DMS53 treated with DMSO at 0.1 percent for 48 hours (cell line): ENCODE data around the gene ACOX3.
"Not testable (repeated sequence)": the region's sequence is repeated elsewhere in the genome, so short reads cannot be mapped to it uniquely, and the experiment has no call there.

ENCODE experiments used
- DNase-seq: peaks from one replicate; lab custom pipeline; 2025; ENCODE audit not compliant: unreplicated experiment; lab: John Stamatoyannopoulos, UW

The ACOX3 gene

DNA sequence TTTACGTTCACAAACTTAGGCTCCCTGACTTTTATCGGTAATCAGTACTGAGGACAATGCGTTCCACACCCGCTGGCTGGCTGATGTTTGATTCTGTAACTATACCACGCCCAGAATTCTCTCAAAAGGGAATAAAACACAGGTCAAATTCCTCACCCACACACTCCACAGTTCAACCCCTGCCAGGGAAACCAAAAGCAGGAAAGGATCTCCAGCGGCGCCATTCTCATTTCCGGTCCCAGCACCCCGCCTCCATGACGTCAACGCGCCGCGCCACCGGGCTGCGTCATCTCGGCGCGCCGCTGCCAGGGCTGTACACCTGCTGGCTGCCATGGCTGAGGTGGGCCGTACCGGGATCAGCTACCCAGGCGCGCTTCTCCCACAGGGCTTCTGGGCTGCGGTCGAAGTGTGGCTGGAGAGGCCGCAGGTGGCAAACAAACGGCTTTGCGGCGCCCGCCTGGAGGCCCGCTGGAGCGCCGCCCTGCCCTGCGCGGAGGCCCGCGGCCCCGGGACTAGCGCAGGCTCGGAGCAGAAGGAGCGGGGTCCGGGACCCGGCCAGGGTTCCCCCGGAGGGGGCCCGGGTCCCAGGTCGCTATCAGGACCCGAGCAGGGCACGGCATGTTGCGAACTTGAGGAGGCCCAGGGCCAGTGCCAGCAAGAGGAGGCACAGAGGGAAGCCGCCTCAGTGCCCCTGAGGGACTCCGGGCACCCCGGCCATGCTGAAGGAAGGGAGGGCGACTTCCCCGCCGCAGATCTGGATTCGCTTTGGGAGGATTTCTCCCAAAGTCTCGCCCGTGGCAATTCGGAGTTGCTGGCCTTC, at the start of gene ACOX3, which contains the start of gene TRMT44:
ACOX3 (minus strand) TSS at position 232 of the 820 bp plus-strand sequence. CDS start 24,202 bp downstream, outside the sequence.
TRMT44 (plus strand) TSS at position 286 of the 820 bp plus-strand sequence; CDS start at position 332, 46 bp downstream.
- peak; percentile 77 for DNase-seq

DNA sequence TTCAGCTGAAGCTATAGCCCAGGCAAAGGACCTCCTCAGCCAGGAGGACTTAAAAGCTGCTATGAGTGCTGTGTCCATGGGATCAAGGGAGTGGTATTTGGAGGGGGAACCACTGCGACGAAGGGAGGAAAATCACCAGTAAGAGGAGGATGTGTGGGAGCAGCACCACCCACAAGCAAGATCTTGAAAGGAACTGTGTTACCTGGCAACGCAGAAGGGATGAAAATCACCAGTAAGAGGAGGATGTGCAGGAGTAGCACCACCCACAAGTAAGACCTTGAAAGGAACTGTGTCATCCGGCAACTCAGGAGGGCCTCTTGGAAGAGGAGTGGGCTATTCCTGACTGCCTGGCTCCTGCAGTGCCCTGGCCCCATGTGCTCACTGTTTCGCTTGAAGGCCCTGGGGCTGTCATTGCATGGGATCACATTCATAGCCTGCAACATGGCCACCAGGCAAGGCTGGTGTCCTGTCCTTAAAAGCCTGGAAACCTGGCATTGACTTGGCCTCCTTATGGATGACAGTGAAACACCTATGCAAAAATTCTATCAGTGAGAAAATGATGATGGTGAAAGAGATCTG, 48.4 kb upstream of the ACOX3 start:
- DNase-seq, result no peak

DNA sequence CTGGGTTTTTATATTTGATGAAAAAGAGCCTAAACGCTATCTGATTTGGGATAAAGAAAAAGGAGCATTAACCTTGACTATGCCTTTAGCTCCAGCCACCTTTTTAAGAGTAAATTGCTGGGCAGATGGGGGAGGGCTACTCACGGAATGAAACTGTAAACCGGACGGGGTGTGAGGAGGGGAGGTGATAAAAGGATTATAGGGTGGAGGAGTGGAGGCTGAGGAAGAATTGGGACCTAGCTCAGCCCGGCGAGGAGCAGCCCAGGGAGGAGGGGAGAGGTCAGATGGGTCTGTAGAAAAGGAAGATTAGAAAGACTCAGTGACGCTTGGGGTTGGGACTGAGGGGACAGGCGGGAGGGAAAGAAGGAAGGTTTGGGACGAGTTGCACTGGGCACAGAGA, 46.1 kb upstream of the ACOX3 start:
- DNase-seq, result not testable (repeated sequence)

DNA sequence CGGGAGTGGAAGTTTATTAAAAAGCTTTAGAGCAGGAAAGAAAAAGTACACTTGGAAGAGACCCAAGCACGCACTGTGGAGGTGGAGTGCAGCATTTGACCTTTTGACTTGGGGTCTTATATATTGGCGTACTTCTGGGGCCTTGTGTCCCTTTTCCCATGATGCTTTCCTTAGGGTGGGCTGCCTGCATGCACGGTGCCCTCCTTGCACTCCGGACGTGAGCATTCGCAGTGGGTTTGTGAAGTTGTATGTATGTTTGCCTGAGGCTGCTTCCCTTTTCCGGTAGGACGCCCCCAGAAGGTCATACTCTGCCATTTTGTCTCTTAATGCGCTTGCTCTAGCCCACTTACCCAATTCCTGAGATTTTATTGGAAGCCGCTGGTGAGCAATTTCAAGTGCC, 39.7 kb upstream of the ACOX3 start:
- DNase-seq, result no peak

DNA sequence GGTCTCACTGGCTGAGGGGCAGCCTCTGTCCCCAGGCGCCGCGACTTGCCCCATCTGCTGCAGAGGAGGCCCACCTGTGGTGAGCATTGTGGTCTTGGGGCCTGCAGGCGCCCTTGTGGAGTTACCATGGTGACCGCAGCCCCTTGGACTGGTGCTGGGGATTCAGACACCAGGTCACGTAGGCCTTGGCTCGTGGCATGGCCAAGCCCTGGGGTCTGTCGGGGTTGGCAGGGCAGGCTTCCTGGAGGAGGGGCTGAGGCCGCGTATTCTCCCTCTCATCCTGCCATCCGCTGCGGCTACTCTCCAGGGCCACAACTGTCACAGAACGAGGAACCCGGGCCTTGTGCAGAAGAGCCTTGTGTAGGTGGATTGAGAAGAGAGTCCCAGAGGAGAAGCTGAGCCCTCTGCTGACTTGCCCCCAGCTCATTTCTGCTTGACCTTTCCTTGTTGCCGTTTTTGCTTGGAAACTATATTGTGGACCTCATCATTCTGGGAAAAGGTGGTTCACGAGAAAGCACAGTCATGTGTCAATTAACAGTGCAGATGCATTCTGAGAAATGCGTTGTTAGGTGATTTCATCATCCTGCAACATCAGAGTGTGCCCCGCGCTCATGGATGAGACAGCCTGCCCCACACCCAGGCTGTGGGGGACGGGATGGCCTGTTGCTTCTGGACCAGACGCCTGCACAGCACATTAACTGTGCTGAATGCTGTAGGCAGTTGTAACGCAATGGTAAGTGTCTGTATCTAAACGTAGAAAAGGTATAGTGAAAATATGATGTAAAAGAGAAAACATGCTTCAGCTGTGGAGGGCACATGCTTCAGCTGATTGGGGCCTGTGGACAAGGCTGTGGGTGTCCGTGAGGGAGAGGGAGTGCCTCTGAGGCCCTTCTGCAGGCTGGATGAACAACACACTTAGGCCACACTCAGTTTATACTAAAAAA, 38.5 kb upstream of the ACOX3 start:
- no peak for DNase-seq

DNA sequence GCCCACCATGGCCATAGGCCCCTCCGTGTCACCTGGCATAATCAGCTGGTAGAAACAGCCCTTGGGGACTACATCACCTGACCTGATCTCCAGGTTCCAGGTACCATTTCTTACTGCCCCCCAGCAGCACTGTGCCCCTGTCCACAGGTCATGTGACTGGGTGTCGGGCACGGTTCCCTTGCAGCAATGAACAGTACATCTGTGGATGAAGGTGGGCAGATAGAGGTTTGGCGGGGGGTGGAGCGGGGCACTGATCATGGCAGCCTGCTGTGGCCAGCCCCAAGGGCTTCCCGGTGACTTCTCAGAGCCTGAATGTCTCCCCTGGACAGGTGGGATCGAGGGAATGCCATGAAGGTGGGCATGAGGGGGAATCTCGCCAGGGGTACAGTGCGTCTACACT, 37.8 kb upstream of the ACOX3 start:
- no peak for DNase-seq

DNA sequence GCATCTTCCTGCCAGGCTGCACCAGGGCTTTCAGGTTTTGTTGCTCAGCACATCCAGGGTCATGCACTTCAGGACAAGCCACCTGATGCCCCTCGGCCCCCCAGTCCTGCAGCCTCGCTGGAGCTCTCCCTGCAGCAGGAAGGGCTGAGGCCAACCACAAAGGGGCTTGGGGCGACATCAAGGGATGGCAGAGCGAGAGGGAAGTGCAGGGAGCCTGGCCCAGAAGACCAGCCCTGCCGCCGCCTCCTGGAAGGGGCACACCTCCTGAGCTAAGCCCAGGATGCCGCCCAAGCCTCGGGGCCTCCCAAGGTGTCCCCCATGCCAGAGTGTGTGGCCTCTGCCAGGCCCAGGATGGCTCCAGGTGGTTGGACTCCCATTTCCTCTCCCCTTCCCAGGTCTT, 37.2 kb upstream of the ACOX3 start:
- no peak for DNase-seq

DNA sequence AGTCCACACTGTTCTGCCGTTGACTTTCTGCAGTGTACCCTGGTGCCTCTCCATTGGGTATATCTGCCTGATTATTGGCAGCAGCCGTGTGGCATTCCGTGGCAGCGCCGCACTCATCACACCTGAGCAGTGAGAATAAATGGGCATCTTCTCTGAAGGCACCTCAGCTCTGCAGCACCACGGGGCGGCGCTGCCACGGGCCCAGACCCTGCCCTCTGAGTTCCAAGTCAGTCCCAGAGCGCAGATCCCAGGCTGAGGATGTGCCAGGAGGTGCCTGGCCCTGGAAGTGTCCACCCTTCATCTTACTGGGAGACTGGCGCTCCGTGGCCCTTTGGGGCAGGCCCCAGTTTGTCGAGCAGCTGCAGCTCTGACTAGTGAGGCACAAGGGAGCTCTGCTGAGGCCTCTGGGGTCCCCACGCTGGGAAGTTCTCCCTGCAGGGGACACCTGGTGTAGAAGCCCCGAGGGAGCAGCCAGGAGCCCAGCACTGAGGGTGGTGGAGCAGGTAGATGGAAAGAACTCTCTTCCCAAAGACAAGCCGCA, 36.6 kb upstream of the ACOX3 start:
- DNase-seq, result no peak

DNA sequence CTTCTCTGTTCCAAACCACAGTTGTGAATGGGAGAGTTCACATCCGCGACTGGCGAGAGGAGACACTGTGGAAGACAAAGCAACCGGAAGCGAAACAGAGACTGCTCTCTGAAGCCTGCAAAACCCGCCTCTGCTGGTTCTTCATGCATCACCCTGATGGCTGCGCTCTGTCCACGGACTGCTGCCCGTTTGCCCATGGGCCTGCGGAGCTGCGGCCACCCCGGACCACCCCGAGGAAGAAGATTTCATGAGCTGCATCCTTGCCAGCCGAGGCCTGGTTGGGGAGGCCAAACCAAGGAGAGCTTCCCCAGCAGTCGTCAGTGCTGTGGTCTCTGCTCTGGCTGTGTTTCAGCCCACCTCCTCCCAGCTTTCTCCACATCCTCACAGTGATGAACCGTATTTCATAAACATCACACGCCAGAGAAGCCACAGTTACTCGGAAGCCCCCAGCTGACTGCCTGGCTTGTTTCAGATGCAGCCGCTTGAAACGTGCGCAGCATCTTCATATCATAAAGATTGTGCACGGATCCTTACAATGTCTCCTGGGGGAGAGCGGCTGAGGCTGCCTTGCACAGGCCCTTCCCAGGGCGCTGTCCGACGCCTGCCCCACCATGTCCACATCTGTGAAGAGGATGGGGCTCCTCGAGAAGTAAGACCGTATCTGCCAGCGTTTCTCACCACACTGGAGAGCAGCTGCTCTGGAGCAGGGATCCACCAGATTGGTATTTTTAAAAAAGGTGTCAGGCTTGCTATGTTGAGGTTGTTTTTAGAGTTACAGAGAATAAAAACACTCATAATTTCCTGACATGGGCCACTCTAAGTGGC, 35.4 kb upstream of the ACOX3 start:
- DNase-seq, result no peak

DNA sequence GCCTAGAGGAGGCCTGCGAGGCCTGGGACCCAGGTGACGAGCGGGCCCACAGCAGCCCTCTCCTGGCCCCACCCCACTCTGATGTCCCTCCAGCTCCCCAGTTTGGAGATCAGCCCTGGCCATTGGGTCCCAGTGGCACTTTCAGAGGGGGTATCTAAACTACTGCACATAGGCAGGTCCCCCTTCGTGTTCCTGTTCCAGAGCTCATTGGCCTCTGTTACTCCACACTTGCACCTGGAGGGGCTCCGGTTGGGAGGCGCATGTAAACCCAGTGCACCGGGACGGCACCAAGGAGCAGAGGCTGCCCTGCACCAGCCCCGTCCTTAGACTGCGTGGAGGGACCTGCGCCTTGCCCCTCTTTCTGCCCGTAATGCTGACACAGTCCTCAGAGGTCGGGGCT, 34.3 kb upstream of the ACOX3 start:
- DNase-seq, result no peak

DNA sequence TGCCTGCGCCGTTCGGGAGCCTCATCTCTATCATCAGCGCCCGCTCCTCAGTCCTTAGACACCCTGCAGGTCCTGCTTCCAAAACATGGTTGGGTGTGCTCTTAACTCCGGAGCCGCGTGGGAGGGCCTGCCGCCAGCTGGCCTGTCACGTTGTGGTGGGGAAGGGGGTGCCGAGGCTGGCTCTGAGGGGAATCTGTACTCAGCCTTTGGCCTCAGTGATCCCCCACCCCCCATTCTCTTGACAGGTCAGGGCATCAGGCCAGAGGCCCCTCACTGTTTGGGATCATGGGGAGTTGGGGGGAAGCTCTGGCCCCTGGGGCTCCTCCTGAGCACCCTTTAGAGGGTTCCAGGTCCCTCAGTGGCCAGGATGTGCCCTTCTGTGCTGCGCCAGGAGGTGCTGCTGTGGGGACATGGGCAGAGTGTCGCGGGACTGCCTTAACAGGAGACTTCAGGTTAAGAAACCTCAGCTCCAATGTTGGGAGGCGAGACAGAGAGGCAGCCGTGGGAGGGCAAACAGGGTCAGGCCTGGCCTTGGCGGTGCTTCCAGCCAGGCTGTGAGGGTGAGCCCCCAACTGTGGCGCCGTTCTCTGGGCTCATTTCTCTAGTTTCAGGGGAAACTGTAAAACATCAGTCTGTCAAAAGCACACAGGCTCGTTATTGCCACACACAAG, 33.5 kb upstream of the ACOX3 start:
- DNase-seq, result no peak

DNA sequence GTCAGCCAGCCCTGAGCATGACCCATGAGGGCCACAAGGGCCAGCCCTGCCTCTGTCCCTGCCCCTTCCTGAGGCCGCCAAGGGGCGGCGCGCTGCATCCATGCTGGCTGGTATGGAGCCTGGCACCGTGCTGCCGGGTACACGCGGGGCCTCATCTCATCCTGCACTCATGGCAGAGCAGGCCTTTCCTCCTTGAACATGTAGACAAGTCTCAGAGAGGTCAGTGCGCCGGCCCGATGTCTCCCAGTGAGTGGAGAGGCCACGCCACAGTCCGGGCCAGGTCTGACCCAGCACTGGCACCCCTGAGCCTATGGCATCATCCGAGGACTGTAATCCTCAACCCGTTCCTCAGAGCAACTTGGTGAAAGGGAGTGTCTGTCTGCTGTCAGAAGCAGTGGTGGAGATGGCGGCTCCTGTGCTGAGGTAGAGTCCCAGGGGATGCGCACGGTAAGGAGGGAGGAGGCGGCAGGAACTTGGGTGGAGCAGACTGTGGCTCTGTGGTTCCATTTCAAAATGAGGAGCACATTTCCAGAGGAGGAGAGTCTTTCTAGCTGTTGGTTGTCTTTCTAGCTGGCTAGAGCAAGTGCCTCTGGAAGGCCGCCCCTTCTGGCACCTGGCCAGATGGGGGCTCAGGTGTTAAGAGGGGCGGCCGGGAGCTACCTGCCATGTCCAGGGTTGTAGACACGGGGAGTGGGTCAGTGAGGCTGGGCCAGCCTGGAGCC, 32.8 kb upstream of the ACOX3 start:
- no peak for DNase-seq

DNA sequence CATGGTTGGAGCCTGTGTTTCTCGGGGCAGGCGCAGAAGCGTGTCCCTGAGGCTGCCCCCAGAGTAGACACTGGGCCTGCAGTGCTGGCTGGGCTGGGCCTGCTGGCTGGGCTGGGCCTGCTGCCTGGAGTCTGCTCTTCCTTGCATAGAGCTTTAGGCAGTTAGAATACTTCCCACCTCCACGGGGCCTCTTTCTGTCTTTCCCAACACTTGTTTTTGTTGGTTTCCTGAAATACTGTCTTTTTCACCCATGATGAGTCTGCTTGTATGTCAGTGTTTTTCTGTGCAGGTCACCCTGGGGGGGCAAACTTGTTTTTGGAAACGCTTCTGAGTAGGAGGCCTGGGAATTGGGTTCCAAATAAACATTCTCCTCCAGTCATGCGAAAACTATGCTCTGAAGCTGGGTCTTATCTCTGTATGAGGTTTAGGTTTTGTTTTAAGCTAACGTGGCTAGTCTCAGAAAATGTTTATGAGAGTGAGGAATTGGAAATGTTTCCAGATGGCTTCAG, 32.2 kb upstream of the ACOX3 start:
- DNase-seq, result no peak

DNA sequence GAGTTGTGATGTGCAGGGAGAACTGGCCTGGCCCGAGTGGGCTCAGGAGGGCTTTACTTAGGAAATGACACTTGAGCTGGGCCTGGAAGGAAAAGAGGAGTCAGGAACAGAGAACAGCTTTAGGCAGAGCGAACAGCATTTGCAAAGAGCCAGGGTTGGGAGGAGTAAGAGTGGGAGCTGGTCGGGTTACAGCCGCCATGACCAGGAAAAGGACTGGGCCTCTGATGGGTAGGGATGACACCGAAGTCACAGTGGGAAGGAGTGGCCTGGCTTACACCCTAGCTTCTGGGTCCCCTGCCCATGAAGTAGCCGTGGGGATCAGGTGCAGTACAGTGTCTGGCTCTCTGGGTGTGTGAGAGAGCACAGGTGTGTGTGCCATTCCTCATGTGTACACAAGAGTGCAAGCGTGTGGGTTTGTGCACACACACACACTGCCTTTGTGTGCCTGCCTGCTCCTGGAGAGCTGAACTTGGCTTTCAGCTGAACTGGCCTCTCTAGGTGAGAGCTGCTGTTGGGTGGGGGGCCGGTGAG, 31.7 kb upstream of the ACOX3 start:
- DNase-seq, result no peak

DNA sequence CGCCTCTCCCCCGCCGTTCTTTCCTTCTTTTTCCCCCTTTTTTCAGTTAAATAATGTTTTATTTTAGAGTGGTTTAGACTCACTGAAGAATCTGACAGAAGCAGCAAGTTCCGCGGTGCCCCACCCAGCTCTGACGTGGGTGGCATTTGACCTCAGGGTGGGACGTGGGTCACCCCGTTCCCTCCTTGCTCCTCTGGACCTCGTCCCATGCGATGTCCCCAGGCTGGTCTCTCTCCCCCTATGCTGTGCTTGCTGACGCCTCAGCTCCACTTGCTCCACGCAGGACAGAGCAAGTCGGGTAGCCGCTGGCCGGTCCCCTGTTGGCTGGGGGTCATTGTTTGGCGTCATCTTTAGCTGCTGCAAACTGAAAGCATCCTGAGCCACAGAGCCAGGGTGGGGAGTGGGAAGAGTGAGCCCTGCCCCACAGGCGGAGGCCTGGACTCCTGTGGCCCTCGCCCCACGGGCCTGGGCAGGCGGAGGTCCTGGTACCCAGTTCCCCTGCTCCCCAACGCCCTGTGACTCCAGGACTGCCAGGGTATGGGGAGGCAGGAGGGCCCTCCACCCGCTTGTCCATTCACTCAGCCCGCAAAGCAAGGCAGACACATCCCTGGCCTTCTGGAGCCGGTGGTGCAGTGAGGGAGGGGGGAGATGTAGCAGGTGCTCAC, 30.8 kb upstream of the ACOX3 start:
- no peak for DNase-seq

DNA sequence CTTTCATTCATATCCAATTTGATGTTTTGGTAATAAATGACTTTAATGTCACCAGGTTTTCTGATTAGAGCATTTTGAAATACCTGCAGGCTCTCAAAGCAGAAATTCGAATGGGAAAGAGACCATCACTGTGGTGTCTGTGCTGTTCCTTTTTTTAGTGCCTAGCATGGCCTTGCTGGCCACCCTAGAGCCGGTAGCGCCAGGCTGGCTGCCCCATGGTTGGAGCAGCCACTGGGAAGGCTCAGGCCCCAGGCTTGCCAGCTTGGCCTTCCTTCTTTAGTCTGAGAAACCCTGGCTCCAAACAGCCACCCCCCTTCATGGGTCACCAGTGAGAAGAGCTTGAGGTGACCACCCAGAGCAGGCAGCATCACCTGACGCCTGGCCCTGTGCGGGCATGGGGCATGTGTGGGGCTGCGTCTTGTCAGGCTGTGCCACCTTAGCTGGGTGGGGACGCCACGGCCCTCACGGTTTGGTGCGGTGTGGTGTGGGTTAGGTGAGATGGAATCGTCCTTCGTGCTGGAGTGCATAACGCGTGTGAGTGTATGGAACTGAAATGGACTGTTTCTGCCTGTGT, 30.0 kb upstream of the ACOX3 start:
- no peak for DNase-seq

DNA sequence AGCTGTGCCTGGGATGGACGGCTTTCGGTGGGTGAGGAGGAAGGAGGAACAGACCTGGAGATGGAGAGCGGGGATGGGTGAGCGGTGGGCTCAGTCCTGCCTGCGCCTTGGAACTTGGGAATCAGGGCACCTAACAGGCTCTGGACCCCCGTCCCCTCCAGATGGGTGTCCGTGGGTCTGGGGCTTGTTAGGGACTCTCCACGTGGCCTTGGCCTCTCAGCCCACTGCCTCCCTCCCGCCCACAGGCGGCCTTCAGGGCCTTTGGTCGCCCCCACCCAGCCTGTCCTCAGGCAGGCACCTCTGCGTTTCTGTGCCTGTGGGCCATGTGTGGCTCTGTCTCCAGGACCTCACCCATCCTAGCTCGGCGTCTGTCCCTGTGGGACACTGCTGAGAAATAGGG, 29.0 kb upstream of the ACOX3 start:
- no peak for DNase-seq
